Measurements from ENCODE around the gene SPRED3.
A peak's percentile ranks its signal among the peaks of the same experiment; 100 is the strongest.
"Not testable (repeated sequence)": the region's sequence is repeated elsewhere in the genome, so short reads cannot be mapped to it uniquely, and the experiment has no call there.

Gene SPRED3, protein sequence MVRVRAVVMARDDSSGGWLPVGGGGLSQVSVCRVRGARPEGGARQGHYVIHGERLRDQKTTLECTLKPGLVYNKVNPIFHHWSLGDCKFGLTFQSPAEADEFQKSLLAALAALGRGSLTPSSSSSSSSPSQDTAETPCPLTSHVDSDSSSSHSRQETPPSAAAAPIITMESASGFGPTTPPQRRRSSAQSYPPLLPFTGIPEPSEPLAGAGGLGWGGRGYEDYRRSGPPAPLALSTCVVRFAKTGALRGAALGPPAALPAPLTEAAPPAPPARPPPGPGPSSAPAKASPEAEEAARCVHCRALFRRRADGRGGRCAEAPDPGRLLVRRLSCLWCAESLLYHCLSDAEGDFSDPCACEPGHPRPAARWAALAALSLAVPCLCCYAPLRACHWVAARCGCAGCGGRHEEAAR

DNA sequence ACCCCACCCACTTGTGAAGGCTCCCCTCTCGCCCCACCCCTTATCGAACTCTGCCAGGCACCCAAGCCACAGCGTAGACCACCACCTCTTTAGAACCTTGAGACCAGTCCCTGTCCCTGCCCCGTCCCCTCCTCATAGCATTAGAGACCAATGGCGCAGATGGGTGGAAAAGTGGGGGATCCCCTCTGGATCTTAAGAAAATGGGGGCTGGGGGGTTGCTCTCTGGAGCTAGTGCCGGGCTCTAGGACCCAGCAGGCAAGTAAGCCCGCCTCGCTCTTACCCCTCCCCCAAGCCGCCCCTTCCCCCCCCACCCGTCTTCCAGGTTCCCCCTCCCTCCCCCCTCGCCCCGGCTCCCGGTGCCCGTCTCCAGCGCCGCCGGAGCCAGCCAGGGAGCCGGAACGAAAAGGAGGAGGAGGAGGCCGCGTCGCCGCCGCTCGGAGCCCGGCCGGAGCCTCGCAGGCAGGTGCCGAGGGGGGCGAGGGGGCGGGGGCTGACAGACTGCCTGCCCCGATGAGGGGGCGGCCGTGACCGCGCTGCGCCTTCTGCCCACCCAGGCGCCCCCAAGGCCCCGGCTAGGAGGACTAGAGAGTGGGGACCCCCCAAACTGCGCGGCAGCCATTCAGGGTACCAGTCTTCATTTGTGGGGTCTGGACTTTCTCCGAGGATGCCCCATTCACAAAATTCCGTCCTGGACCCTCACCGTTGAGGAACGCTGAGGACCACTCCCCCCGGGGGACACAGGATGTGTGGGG lies at the start of gene SPRED3:
TSS of gene SPRED3 (plus strand) at position 349 of the 752 bp plus-strand sequence. CDS start 1,606 bp downstream, outside the sequence.
- no peak for DNase-seq (ENCODE audit: low spot score)

DNA sequence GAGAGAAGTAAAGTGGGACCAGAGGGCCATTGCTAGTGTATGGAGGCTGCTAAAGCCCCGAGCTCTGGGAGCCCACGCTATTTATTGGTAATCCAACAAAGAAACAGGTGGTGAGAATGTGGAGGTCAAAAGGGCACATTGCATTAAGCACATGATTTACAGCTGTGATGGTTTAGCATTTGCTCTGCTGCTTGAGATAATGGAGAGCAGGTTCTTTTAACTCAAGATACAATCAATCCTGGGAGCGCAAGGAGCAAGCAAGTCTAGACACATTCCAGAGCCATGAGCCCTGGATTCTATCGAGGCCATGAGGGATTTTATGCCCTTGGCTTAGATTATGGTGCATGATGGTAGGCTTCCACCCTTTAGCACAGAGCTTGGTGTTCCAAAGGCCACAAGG lies 49.5 kb upstream of the SPRED3 start:
- DNase-seq (ENCODE audit: low spot score) = not testable (repeated sequence)

- DNase-seq (ENCODE audit: low spot score) = no peak
Observed at GRCh38 chr19:38340927-38341326, 47.6 kb upstream of the SPRED3 start.

DNA sequence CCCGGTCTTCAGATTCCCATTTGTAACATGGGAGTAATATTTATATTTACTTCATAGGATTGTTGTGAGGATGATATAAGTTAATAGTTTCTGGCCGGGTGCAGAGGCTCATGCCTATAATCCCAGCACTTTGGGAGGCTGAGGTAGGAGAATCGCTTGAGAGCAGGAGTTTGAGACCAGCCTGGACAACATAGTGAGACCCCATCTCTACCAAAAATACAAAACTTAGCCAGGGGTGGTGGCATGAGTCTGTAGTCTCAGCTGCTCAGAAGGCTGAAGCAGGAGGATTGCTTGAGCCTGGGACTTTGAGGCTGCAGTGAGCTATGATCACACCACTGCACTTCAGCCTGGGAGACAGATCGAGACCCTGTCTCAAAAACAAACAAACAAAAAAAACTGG lies 41.7 kb upstream of the SPRED3 start:
- DNase-seq (ENCODE audit: low spot score) = no peak

DNA sequence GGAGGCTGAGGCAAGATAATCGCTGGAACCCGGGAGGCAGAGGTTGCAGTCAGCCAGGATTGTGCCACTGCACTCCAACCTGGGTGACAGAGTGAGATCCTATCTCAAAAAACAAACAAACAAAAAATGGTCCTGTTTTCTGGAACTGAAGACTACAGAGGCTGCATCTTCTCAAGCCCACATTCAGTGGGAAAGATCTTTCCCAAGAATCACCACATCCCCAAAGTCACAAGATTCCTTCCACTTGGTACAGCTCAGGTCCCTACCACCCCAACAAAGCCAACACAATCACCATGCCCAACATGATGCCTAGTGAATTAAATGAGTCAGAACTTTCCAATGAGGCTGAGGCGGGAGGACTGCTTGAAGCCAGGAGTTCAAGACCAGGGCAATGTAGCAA lies 37.6 kb upstream of the SPRED3 start:
- no peak for DNase-seq (ENCODE audit: low spot score)

DNA sequence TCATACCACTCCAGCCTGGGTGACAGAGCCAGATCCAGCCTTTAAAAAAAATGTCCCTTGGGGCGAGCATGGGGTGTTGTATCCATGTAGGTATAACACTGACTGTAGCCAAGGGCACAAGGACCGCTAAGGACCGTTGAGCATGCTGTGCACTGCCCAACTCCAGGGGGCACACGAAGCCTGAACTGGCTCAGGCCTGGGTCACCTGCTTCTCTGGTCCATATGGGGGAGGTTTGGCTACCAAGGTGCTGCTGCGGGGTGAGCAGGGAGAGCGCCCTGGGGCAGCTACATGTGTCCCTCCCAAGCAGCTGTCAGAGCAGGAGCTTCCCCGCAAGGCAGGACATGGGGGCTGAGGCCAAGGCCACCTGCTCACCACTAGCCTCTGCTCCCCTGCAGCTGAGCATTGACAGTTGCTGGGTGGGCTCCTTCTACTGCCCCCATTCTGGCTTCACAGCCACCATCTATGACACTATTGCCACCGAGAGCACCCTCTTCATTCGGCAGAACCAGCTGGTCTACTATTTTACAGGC lies 36.6 kb upstream of the SPRED3 start:
- DNase-seq (ENCODE audit: low spot score) = no peak

DNA sequence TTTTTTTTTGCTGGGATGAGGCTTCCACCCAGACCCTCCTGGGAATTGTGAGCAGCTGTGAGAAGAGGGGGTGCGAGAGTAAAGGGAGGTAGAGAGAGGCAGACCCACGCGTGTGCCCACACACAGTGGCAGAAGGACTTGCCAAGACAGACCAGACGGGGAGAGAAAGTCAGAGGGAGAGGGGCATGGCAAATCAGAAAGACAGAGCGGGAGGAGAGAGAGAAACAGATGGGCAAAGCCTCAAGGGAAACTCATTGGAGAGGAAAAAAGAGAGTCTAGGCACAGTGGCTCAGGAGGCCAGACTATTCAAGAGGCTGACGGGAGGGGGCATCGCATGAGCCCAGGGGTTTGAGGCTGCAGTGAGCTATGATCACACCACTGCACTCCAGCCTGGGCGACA lies 35.9 kb upstream of the SPRED3 start:
- DNase-seq (ENCODE audit: low spot score) = no peak

DNA sequence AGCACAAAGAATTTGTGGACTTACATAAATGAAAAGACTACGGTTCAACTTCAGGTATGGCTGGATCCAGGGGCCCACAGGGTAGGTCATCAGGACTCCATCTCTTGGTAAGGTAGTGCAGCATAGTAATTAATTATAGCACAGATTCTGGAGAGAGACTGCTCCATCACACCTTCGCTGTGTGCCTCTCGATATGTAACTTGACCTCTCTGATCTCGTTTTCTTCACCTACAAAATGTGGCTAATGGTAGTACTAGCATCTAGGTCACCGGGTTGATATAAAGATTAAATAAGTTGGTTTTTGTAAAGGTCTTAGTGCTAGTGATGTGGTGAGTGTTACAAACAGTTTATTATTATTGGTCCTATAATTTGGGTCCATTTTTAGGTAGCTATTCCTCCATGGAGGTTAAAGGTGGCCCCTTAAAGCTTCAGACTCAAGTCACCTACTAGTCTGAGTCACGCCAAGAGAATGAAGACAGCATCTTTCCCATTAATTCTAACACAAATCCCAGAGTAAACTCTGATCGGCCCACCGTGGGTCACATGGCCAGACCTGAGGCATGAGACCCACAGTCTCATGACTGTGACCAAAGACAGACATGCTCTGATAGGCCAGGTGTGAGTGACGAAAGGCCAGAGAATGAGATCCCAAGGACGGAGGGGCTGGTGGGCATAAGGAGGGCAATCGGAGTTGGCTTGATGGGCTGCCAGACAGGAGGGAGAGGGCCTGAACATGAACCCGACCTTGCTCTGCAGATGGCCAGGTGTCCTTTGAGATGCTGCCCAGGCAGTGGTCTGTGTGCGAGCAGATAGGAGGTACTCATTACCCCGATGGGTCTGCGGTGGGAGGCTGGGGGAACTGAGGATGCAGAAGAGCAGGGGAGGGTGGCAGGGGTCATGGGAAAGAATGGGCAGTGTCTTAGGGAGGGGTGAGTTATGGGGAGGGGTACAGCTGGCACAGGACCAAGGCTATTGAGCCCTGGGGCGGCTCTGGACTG lies 32.5 kb upstream of the SPRED3 start:
- DNase-seq (ENCODE audit: low spot score) = no peak

- no peak for DNase-seq (ENCODE audit: low spot score)
Observed at GRCh38 chr19:38358071-38358470, 30.4 kb upstream of the SPRED3 start.

- DNase-seq (ENCODE audit: low spot score) = no peak
Observed at GRCh38 chr19:38359242-38360021, 29.1 kb upstream of the SPRED3 start.

- no peak for DNase-seq (ENCODE audit: low spot score)
Observed at GRCh38 chr19:38360351-38360750, 28.1 kb upstream of the SPRED3 start.

GRCh38 chr19:38360839-38361631 lies 27.5 kb upstream of the SPRED3 start:
- no peak for DNase-seq (ENCODE audit: low spot score)

DNA sequence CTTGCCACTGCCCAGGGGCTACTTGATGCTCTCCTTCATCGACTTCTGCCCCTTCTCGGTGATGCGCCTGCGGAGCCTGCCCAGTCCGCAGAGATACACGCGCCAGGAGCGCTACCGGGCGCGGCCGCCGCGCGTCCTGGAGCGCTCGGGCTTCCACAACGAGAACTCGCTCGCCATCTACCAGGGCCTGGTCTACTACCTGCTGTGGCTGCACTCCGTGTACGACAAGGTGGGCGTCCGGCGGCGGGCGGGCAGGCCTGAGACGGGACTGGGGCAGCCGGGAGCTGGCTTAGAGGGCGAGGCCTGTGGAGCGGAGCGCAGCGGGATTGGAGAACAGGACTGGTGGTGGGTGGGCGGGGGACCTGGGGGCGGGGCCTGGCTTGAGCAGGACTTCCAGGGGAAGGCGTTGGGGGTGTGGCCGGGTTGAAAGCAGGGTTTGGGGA lies 26.8 kb upstream of the SPRED3 start:
- peak; percentile 93 for DNase-seq (ENCODE audit: low spot score)

- peak; percentile 89 for DNase-seq (ENCODE audit: low spot score)
Observed at GRCh38 chr19:38362076-38362945, 26.2 kb upstream of the SPRED3 start.

DNA sequence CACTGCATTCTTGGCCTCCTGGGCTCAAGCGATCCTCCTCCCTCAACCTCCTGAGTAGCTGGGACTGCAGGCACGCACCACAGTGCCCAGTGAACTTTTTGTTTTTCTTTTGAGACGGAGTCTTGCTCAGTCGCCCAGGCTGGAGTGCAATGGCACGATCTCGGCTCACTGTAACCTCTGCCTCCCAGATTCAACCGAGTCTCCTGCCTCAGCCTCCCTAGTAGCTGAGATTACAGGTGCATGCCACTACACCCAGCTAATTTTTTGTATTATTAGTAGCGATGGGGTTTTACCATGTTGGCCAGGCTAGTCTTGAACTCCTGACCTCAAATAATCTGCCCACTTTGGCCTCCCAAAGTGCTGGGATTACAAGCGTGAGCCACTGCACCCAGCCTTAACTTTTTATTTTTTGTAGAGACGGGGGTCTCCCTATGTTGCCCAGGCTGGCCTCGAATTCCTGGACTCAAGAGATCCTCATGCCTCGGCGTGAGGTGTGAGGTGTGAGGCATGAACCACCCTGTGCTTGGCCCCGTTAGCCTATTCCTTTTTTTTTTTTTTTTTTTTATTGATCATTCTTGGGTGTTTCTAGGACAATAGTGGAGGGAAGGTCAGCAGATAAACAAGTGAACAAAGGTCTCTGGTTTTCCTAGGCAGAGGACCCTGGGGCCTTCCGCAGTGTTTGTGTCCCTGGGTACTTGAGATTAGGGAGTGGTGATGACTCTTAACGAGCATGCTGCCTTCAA lies 25.4 kb upstream of the SPRED3 start:
- not testable (repeated sequence) for DNase-seq (ENCODE audit: low spot score)

DNA sequence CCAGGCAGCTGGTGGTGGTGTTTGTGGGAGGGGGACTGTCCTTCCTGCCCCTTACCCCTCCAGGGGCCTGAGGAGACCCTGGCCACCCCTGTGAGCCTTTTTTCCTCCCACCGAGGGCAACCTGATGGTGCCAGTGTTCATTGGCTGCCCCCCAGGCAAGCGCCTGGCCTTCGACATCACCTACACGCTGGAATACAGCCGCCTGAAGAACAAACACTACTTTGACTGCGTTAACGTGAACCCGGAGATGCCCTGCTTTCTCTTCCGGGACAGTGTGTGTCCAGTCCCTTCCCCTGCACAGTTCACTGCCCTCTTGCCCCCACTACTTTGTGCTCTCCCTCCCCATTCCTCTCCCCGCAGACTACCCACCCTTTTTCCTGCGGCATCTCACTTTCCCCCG lies 21.5 kb upstream of the SPRED3 start:
- DNase-seq (ENCODE audit: low spot score) = no peak

DNA sequence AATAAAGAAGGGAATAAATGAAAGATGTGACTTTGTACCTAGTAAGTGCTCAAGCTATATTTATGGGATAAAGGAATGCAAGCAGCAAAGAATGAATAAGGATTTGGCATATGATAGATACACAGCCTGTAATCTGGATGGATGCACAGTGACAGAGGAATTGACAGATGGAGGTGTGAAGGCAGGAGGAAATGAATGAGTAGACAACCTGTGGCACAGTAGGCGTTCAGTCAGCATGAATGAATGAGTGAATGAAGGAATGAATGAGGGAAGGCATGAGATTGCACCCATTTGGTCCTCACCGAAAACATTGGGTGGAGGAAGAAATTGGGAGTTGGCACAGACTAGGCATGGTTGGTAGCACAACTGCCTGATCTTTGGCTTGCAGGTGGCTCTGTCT lies 18.9 kb upstream of the SPRED3 start:
- DNase-seq (ENCODE audit: low spot score) = no peak

- no peak for DNase-seq (ENCODE audit: low spot score)
Observed at GRCh38 chr19:38370299-38370698, 18.2 kb upstream of the SPRED3 start.
